Stimulated activated CD8-positive, alpha-beta memory T cell treated with anti-CD3 and anti-CD28 coated beads, Interleukin-15, amount 100 ng/mL, for 24 hours (primary cell): Measurements from ENCODE around the gene SKIDA1.
A peak's percentile ranks its signal among the peaks of the same experiment; 100 is the strongest.

Experiments
- DNase-seq: peaks from one replicate; pipeline ENCODE4 v3.0.0-alpha.2; 2020; ENCODE audit warnings: low read depth

The SKIDA1 gene

DNA sequence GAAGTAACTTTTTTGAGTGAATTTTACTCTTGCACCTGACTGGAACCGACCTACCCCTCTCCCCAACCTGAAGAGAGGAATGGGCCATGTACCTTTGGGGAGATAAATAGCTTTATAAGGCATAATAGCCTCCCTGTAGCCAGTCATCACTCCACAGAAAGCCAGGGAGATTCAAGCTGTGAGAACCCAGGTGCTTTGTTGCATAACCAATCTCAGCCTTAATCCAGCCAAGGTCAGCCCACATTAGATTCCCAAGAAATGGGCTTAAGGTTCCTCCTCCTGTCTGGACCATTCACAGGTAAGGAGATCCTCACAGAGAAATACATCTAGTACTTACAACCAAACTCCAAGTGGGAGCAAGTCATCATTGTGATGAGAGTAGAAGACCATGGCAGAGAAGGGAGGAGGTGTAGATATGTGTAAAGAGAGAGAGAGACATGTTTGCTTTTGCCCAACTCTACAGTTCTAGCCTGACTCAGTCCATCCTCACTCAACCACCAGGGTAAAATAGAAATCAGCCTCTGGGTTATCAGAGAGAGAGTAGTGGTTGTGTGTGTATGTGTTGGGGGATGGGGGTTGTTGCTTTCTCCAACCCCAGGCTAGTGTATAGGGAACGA, 23.6 kb downstream of the SKIDA1 start:
- DNase-seq, result no peak

DNA sequence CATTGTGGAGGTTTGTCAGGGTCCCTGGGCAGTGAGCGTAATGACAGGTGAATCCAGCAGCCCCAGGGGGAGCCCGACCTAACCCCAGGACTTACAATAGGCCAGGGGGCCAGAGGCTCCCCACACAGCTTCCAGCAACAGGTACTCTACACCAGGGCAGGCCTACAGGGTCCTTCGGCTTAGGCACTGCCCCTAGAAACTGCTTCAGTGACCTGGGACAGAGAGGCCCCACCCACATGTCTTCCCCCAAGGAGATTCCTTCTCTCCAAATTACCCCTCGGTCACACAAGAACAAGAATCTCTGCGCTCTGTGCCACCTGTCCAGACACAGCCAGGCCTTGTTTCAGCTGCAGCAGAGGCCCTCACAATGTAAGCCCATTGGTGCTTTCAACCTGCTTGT, 24.4 kb downstream of the SKIDA1 start:
- no peak for DNase-seq

DNA sequence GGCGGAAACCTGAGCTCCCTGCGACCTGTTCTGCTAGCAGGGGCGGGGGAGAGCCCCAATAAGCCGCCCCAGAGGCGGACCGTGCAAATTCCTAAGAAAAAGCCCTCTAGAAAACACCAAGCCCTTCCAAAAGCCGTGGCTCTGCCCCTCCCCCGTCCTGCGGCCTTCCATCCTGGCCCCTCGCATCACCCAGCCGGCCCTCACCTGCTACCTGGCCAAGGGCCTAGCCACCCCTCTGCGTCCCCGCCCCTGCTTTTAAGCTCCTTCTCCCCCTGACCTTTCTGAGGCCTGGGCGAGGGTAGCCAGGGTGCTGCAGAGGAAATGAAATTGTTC, 24.9 kb downstream of the SKIDA1 start:
- DNase-seq, result no peak

DNA sequence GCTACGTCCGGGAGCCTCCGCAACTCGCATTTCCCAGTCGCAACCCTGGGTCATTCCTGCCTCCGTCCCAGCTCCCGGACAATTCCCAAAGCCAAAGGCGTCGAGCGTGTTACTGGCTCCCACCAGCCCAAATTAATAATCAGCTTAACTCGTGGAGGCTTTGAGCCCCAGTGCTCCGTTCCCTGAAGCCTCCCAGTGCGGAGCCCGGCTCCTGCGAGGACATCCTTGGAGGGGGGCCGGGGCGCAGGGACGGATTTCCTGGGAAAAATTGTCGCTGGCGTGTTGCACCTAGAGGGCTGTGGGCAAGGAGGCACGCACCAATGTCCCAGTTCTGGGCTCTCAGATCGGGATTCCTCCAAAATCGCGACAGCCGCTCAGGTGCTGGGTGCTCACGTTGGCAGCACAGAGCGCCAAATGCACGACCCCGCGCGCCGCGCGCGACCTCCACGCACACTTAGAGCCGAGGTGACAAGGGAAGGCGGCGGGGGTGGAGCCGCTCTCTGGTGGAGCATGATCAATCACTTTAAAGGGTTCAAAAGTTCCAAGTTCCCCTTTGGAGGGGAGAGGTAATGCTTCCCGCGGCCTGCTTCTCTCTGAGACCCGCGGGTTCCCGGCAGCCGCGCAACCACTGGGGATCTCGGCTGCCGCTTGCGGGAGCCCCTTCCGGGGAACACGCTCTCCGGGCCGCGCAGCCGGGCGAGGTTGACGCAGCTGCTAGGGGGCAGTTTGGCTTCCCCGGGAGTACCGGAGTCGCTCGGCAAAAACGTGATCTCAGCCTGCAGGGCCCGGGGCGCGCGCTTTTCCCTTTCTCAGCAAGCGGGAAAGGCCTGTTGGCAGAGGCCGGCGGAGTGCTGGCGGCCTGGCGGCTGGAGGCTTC, 25.5 kb downstream of the SKIDA1 start:
- no peak for DNase-seq

DNA sequence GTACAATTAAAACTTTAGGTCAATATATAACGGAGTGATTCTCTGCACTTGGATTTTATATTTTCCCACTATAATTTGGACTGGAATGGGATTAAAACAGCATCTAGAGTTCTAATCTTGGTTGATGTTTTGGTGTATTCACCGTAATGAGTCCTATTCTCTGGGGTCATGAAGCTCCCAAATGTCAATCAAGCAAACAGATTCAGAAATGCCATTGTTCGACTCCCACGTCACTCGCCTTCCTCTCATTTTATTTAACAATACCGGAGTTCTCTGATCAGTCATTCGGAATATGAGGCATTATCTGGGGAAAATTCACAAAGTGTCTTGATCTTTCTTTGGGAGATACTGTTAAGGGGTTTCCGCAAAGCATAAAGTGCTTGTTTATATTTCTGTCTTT, 26.5 kb downstream of the SKIDA1 start:
- DNase-seq, result no peak

DNA sequence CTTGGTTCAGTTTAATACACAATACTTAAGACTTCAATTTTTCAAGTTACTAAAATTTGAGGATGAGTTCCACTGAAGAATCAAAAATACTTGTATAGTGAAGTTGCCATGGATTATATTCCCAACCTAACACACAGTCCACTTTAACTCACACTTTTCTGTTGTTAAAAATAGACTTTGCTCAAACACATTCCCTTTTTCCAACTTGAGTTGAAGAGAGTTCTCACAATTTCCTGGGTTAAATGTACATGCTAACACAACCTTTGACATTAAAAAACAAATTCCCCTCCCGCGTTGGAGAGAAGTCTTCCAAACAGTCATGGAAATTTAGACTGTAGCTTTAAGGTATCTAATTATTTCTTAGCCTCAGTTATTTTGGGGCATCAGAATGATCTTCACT, 27.1 kb downstream of the SKIDA1 start:
- DNase-seq, result no peak

DNA sequence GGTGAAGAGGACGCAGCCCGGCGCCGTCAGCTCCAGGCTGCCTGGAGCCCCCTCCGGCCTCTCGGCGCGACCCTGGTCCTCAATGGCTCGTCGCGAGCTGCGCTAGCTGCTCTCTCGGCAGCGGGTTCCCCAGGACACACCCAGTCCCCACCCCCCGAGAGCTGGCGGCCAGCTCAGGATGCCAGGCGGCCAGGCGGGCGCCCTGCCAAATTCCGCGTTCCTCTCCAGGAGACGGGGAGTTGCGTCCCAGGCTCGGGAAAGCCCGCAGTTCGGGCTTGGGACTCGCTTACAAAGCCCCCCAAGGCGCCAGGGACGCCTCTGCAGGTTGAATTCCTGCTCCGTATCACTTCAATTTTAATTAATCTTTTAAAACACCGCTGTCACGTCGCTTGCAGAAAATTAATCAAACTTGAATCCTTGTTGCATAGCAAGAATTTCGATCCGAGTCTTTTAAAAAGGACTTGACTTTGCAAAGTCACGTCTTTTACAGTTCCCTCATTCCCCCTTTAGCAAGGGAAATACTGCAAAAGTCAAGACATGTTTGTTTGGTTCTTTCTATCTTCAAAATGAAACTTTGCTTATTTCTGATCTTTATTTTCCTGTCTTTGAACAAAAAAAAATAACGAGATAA, 28.2 kb downstream of the SKIDA1 start:
- no peak for DNase-seq

DNA sequence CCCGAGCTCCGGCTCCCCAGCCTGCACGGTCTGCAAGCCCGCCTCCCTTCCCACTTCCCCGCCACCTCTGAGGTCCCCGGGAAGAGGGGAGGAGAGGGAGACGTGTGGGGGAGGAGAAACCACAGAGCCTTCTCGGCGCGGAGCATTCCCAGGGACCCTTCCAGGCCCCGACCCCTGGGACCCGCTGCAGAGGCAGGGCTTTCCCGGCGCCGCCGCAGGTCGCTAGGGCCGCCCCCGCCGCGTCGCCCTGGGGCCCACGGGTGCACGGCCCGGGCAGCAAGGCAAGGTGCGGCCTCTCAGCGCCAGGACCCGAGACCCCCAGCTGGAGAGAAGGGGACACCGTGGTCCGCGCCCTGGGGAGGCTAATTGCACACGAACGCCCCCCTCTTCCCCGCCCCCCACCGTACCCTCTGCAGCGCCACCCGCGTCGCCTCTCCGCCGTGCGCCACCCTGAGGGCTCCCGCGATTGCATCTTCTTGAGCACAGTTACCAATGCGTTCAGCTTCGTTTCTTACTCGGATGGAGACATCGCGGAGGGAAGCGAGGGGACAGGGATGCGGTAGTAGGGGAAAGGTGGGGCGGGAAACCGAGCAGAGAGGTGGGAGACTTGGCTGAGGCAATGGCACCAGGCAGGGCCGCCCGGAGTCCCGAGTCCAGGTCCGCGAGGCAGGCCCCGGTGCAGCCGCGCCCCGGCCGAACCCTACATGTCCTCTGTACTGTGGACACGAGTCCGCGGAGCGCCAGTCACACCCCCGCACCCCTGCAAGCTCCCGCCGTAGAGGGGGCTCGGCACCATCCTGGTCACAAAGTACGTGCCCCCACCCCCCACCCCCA, 28.9 kb downstream of the SKIDA1 start:
- DNase-seq, result no peak

DNA sequence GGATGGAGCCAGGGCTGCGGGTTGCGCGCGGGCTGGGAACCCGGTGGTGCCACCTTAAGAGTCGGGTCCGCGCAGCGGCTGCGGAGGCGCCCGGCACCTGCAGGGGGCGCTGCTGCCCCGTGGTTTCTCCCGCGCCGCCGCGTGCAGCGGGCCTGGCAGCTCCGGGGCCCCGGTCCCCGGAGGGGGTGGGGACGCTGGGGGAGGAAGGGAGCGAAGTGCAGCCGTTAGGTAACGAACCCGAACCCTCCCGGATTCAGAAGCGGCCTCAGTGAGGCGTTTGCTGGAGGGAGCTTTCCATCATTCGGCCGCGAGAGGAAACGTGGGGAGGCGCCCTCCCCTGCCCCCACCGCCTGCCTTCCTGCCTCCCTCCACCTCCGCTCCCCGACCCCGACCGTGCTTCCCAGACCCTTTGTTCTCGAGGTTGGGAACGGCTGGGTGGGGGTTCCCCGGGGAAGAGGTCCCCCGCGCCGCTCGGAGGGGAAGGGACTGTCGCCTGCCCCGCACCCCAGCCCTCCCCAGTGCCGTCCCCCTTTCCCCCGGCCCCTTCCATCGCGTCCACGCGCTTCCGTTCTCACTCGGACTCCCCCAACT, 29.6 kb downstream of the SKIDA1 start:
- peak; percentile 93 for DNase-seq

DNA sequence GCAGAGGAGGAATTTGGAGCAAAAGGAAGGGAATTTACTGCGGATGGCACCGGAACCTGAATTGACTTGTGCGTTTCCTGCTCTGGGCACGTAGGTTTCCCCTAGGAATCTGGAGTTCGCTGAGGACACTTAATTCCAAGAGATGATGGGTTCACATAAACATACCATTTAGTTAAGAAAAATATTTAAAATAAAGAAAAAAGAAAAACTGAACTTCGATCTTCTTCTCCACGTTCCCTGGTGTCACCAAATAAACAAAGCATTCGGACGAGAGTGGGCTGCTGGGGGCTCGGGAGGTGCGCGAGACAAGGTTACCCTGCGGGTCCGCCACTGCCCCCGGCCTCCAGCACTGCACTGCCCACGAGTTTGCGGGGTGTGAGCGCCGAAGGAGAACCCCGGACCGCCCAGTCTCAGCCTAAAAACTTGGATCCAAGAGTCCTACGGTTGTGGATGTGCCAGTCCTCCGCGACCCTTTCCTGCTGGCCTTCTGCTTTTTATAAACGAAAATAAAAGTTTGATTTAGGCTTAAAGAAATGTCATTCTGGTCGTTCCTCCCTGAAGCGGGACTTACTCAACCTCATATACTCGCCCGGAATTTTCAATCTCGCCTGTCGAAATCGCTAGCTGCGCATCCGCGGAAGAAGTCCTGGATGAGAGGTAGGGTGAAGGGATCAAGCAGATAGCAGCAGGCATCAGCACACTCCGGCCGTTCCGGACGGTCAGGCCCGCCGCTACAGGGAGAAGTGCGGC, 30.3 kb downstream of the SKIDA1 start:
- no peak for DNase-seq

DNA sequence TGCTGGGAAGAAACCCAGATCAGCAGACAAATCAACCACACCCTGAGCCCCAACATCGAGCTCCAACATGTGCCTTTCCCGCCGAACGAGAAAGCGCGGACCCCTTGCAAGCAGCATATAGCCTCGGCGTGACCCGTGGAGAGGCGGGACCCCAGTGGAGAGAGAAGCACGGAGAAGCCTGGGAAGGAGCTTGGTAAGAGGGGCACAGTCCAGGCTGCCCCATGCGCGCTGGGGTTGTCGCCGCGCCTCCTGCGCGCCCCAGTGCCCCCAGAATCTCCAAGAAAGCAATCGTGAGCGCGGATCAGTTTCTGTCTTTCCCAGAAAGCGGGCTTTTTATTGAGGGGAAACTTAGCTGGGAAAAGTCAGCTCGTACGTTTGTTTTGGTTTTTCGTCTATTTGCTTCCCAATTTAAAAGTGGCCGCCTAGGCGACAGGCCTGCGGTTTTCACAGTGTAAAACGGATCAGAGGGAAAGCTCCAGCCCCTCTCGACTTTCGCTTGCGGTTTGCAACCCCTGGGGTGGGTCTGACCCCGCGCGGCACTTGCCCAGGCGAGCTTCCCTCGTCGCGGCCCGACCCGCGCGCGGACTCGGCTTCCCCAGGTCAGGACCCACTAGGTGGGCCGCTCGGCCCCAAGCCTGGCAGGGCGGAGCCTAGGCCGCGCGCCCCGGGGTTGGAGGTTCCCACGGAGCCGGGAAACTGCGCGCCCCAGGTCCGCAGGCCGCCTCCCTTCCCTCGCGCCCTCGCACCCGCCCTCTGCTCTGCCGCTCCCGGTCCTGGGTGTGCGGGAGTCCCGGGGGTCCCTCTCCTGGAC, 31.1 kb downstream of the SKIDA1 start:
- no peak for DNase-seq

DNA sequence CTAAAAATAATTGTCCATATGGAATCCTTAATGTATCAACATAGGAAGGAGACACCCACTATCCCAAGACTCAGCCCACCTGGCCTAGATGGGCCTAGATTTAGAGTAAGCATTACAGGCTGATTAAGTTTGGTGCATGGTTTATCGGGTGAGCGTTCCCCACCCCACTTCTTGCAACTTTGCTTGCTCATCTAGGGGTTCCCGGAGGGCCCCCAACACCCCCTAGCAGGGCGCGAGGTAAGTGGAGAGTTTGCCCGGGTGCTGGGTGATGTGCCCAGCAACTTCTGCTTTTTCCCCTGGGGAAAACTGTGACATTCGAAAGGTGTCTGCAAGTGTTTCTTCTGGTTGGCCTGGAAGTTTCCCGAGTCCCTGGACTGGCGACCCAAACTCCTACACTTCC, 31.7 kb downstream of the SKIDA1 start:
- DNase-seq, result no peak

DNA sequence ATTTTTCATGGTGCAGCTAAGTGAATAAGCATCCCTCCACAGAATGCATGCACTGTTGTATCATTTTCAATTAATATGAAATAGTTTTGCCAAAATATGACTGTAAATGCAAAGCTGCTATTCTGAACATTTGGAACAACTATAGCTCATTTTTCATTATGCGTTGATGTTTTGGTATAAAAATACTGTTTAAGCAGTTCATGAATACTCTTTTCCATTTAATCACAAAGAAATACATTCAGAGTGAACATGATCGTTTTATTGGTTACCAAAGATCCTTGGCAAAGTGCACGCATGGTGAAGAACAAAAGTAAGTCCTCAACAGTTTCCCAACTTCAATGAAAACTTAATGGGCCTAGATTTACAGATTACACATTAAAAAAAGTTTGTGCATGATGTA, 33.1 kb downstream of the SKIDA1 start:
- DNase-seq, result no peak

DNA sequence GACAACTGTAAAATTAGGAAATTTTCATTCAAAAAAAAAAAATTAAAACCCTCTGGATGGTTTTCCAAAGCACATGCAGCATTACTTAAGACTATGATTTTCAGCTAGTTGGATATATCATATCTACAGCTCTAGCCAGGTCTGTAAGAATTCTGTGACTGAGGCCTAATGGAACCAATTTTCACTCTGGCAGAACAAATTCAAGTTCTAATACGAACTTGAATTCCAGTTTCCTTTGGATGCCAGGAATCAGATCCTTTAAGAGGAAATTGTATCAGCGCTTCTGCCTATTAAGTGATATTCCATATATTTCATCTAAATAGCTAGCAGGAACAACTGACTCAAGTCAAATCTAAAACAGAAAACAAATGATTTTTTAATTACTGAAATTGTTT, 34.8 kb downstream of the SKIDA1 start:
- DNase-seq, result no peak

DNA sequence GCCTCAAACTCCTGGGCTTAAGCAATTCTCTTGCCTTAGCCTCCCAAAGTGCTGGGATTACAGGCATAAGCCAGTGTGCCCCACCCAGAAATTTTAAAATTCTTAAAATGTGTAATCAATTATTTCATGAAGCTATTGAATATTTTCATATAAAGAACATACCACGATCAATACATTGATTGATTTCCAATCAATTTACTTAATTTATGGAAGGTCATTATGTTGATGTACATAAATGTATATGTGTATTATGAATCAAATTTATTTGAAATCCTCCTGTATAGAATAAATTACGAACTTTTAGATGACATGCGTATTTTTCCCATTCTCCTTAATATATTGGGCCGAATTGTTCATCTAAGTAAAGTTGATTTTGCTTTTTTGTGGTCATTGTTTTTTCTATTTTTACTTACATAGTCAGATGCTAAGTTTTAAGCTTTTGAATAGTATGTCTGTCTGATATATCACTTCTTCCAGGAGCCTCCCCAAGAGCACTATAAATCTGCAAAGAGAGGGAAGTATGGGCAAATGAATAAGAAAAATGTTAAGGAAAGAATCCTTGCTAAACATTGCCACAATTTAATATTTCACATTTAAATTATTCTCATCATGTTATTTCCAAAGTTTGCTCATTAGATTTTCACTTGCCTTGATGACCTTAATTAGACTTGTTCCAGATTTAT, 35.3 kb downstream of the SKIDA1 start:
- DNase-seq, result no peak

DNA sequence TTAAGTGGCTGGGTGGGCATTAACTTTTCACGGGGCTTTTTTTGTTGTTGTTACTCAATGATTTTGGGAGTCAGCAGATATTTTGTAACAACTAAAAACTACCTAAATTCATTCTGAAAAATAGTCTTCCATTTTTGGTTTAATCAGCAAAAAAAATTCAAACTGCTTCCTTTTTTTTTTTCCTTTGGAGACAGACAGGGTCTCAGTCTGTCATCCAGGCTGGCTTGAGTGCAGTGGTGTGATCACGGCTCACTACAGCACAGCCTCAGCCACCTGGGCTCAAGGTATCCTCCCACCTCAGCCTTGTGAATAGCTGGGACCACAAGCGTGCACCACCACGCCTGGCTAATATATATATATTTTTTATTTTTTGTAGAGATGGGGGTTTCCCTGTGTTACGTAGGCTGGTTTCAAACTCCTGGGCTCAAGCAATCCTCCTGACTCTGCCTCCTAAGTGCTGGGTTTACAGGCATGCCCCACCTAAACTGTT, 36.5 kb downstream of the SKIDA1 start:
- no peak for DNase-seq

DNA sequence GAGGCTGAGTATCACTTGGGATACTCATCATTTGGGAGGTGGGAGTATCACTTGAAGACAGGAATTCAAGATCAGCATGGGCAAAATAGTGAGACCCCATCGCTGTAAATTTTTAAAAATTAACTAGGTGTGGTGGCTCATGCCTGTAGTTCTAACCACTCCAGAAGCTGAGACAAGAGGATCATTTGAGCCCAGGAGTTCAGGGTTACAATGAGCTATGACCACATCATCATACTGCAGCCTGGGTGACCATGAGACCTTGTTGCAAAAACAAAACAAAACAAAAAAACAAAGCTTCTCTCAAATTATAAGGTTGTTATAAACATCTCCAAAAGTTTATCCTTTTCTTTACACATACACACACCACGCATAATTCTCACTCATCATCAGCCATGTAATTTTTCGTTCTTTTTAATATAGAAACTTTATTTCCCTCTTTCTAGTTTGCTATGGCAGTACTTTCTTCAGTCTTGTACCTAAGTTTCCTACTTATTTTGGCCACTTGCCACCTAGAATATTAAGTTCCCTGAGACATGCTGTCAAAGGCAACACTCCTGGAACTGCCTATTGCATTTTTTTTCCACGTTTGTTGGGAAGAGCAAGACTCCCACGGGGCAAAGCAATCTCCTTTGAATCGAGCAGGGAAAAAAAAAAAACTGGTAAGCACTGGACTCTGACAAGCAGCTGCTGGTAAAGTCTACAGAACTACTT, 37.1 kb downstream of the SKIDA1 start:
- no peak for DNase-seq

DNA sequence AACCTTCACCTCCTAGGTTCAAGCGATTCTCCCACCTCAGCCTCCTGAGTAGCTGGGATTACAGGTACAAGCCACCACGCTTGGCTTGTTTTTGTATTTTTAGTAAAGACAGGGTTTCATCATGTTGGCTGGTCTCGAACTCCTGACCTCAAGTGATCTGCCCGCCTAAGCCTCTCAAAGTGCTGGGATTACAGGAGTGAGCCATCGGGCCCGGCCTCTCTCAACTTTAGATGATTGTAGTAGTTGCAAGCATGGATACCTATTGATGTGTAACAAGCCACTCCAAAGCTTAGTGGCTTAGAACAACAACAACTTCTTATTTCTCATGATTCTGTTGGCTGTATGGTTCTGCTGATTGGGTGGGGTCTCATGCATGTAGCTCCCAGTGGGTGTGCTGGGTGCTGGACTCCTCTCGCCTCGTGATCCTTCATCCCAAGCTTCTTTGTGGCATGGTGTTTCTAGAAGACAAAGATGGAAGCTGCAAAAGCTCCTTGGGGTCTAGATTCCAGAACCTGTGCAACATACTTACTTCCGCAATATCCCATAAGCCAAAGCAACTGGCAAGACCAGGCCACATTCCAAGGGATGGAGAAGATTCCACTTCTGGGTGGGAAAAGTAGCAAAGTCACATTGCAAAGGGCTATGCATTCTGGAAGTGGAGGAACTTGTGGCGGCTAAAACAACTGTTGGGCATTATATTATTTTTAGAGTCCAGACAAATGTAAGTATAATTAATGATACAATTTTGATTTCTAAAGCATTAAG, 37.9 kb downstream of the SKIDA1 start:
- DNase-seq, result no peak
